ENCODE measurements around the gene GRIA3. TPM values are rescaled to one million over a fixed set of nuclear protein-coding genes. Genes with fewer than 3 reads are reported as not detected.

The GRIA3 gene
- total RNA-seq, 1 experiment from 2014 or later, result not detected

DNA sequence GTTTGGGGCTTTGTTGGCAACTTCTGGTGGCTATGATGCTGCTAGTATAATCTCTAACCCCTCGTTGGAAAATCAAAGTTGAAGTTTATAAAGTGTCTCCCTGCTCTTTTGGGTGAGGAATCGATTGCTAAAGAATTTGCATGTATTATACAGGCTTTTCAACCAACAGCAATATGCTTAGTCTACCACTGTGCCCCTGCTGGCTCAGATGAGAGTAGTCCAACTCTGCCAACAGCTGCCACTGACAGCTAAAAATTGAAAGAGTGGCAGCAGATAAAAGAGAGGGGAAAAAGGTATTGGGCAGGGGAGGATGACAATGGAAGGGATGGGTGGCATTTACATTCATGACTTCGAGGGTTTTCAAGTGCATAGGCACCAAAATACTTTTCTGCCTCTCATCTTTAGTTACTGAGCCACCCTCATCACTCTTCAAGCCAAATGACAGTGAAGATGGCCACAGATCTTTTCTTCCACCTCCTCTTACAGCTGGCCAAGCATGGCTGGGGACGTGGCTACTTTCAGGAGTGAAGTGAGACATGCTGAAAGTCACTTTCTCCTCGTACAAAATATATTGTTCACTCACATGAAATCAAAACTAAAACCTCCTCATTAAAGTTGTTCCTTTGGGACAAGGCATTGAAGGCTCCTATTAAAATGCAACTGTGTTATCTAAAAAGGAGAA is 2.7 kb upstream of the GRIA3 start:
- ChIA-PET CTCF (no interaction called here), POLR2A (ENCODE audit: unreplicated experiment) (no interaction called here)
- TF ChIP-seq EZH2 (IDR thresholded peaks at IDR 0.05; ENCODE audit: low read length, unreplicated experiment) (no peak), CTCF (conservative IDR thresholded peaks at IDR 0.05; ENCODE audit: low read depth, low read length) (no peak), EZH2phosphoT487 (IDR thresholded peaks at IDR 0.05; ENCODE audit: borderline replicate concordance, low read length) (no peak)
- no peak overlapping the region for H3K27ac ChIP-seq (ENCODE audit: low read length)
- ATAC-seq (no peak), DNase-seq (no peak)
- H3K9me2 ChIP-seq (replicated peaks; ENCODE audit: low read length), result no peaks in the 10 kb centered on the region
- no peaks in the 10 kb centered on the region for H3K9me3 ChIP-seq (ENCODE audit: low read length)
- no peak overlapping the region for H3K4me2 ChIP-seq (ENCODE audit: low read length)
- H3K4me1 ChIP-seq (ENCODE audit: insufficient read depth, low read length), result no peaks in the 10 kb centered on the region
- H3K36me3 ChIP-seq (ENCODE audit: low read depth, low read length), result no peaks in the 10 kb centered on the region
- H3K79me2 ChIP-seq (ENCODE audit: low read length), result no peaks in the 10 kb centered on the region
- no peaks in the 10 kb centered on the region for H4K20me1 ChIP-seq (ENCODE audit: low read length)
- BruUV-seq (replicated peaks), result no TSS peak
- H3K27me3 ChIP-seq (ENCODE audit: low read length), result peaks cover 34% of the 10 kb centered on the region
- H2AFZ ChIP-seq (ENCODE audit: low read length), result no peak overlapping the region
- H3K9ac ChIP-seq (ENCODE audit: low read length), result no peak overlapping the region
- intact Hi-C loops (cut with micrococcal nuclease), result no loop called here
- no peaks in the 10 kb centered on the region for H3F3A ChIP-seq (ENCODE audit: low read length, unreplicated experiment)
- no peak overlapping the region for H3K4me3 ChIP-seq (ENCODE audit: low read length)

- H3K4me2 ChIP-seq (ENCODE audit: low read length), result 0 out of 2 replicates have a peak overlapping the region, but pooled peaks have one; percentile 66
- H3K36me3 ChIP-seq (ENCODE audit: low read depth, low read length), result no peaks in the 10 kb centered on the region
- H3K4me1 ChIP-seq (ENCODE audit: insufficient read depth, low read length), result no peaks in the 10 kb centered on the region
- H3K4me3 ChIP-seq (ENCODE audit: low read length), result 0 out of 2 replicates have a peak overlapping the region, but pooled peaks have one; percentile 27
- H4K20me1 ChIP-seq (ENCODE audit: low read length), result no peaks in the 10 kb centered on the region
- no peaks in the 10 kb centered on the region for H3K79me2 ChIP-seq (ENCODE audit: low read length)
- DNase-seq, result no peak
- BruUV-seq (replicated peaks), result no TSS peak
- no peak overlapping the region for H3K27ac ChIP-seq (ENCODE audit: low read length)
- POLR2A ChIA-PET (ENCODE audit: unreplicated experiment), result no interaction called here
- no peaks in the 10 kb centered on the region for H3K9me2 ChIP-seq (replicated peaks; ENCODE audit: low read length)
- H3K27me3 ChIP-seq (ENCODE audit: low read length), result peaks cover 34% of the 10 kb centered on the region
- TF ChIP-seq EZH2 (IDR thresholded peaks at IDR 0.05; ENCODE audit: low read length, unreplicated experiment) (no peak), CTCF (conservative IDR thresholded peaks at IDR 0.05; ENCODE audit: low read depth, low read length) (no peak), EZH2phosphoT487 (IDR thresholded peaks at IDR 0.05; ENCODE audit: borderline replicate concordance, low read length) (no peak)
- CTCF ChIA-PET, result no interaction called here
- H3K9me3 ChIP-seq (ENCODE audit: low read length), result no peaks in the 10 kb centered on the region
- intact Hi-C loops (cut with micrococcal nuclease), result no loop called here
- no peak overlapping the region for H2AFZ ChIP-seq (ENCODE audit: low read length)
- H3F3A ChIP-seq (ENCODE audit: low read length, unreplicated experiment), result no peaks in the 10 kb centered on the region
- ATAC-seq, result peak; percentile 54
- no peak overlapping the region for H3K9ac ChIP-seq (ENCODE audit: low read length)
Observed at GRCh38 chrX:123184866-123185276, 793 bp downstream of the GRIA3 start.

- TF ChIP-seq CTCF (conservative IDR thresholded peaks at IDR 0.05; ENCODE audit: low read depth, low read length), result no peak
- no peak for TF ChIP-seq EZH2 (IDR thresholded peaks at IDR 0.05; ENCODE audit: low read length, unreplicated experiment)
- no peak for TF ChIP-seq EZH2phosphoT487 (IDR thresholded peaks at IDR 0.05; ENCODE audit: borderline replicate concordance, low read length)
- Histone ChIP-seq H3K4me1 (ENCODE audit: insufficient read depth, low read length) (no peaks in the 10 kb centered on the region), H3K9me2 (replicated peaks; ENCODE audit: low read length) (no peaks in the 10 kb centered on the region), H3K36me3 (ENCODE audit: low read depth, low read length) (no peaks in the 10 kb centered on the region), H3K9ac (ENCODE audit: low read length) (no peak overlapping the region), H3K9me3 (ENCODE audit: low read length) (no peaks in the 10 kb centered on the region), H3F3A (ENCODE audit: low read length, unreplicated experiment) (no peaks in the 10 kb centered on the region), H3K4me3 (ENCODE audit: low read length) (no peak overlapping the region), H2AFZ (ENCODE audit: low read length) (no peak overlapping the region), H4K20me1 (ENCODE audit: low read length) (no peaks in the 10 kb centered on the region), H3K27ac (ENCODE audit: low read length) (no peak overlapping the region), H3K79me2 (ENCODE audit: low read length) (no peaks in the 10 kb centered on the region), H3K27me3 (ENCODE audit: low read length) (peaks cover 34% of the 10 kb centered on the region), H3K4me2 (ENCODE audit: low read length) (no peak overlapping the region)
- POLR2A ChIA-PET (ENCODE audit: unreplicated experiment), result no interaction called here
- DNase-seq (no peak), ATAC-seq (no peak)
- no TSS peak for BruUV-seq (replicated peaks)
- CTCF ChIA-PET, result no interaction called here
- intact Hi-C loops (cut with micrococcal nuclease), result no loop called here
Observed at GRCh38 chrX:123185721-123186120, 1.6 kb downstream of the GRIA3 start.
